Measurements from ENCODE around the gene PNP. TPM values are rescaled to one million over a fixed set of nuclear protein-coding genes. Genes with fewer than 3 reads are reported as not detected.

Gene PNP
- total and polyA plus RNA-seq, 4 donors: 15.5 to 119 (median 37.0) TPM

DNA sequence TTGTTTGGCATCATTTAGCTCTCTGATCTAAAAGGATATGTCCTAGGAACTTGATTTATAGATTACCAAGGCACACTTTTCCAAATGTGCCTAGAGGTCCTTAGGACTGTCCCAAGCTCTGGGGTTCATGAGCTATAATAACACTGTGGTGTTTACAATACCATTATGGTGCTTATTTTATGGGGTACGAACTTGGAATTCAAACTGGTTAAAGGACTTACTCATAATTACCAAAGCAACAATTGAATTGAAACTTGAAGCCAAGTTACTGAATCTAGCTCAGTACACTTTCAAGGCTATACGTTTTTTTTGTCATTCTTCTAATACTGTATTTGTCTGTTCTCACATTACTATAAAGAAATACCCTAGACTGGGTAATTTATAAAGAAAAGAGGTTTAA is 46.3 kb upstream of the PNP start:
- Histone ChIP-seq H3K36me3 (ENCODE audit: control insufficient read depth in 4 of 4, insufficient read depth in 4 of 4, low read length in 4 of 4) (no peaks in the 10 kb centered on the region), H3K27me3 (ENCODE audit: control insufficient read depth in 3 of 3, insufficient read depth in 3 of 3, low read length in 2 of 3) (no peaks in the 10 kb centered on the region), H3K9me3 (ENCODE audit: control insufficient read depth in 4 of 4, insufficient read depth in 3 of 4, low read length in 3 of 4) (no peaks in the 10 kb centered on the region), H3K4me1 (ENCODE audit: control insufficient read depth in 5 of 5, insufficient read depth in 5 of 5, low read length in 5 of 5) (no peaks in the 10 kb centered on the region), H3K27ac (ENCODE audit: low read depth in 1 of 2, low read length in 1 of 2) (no peak overlapping the region), H3K4me3 (no peak overlapping the region), H3K9ac (ENCODE audit: insufficient read depth in 1 of 2, low read length in 2 of 2) (no peak overlapping the region)
- ATAC-seq (ENCODE audit: insufficient read depth, low FRiP score): no peak
- TF ChIP-seq CTCF (IDR thresholded peaks at IDR 0.05; ENCODE audit: control extremely low read depth, extremely low read depth): no peak
- 31 to 73% methylated on average over 2 of the region's 2 CpGs for WGBS, 2 donors
- no peak for DNase-seq

DNA sequence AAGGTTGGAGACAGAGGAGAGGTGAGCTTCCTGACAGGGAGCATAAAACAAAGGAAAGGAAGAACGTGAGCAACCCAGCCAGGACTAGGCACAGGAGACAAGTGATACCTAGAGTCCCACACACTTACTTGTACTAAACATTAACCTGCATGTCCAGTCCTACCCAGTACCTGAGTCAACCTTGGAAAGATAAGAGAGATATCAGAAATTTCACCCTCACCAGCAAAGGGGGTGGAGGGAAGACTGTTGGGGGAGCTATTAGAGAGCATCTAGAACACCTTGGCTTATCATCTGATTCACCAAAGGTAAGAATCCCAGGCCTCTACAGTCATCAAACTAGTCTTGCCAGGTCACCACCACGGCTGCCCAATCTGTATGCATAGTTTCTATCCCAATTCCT is 44.4 kb upstream of the PNP start:
- DNase-seq (no peak), ATAC-seq (ENCODE audit: insufficient read depth, low FRiP score) (no peak)
- peaks cover 0 to 4% (median 0%) of the 10 kb centered on the region in 5 donors for H3K4me1 ChIP-seq (ENCODE audit: control insufficient read depth in 5 of 5, insufficient read depth in 5 of 5, low read length in 5 of 5)
- H3K9me3 ChIP-seq (ENCODE audit: control insufficient read depth in 4 of 4, insufficient read depth in 3 of 4, low read length in 3 of 4): no peaks in the 10 kb centered on the region
- whole genome bisulfite sequencing, 2 donors: 27 to 50% methylated on average over 2 of the region's 2 CpGs
- TF ChIP-seq CTCF (IDR thresholded peaks at IDR 0.05; ENCODE audit: control extremely low read depth, extremely low read depth): no peak
- no peaks in the 10 kb centered on the region for H3K27me3 ChIP-seq (ENCODE audit: control insufficient read depth in 3 of 3, insufficient read depth in 3 of 3, low read length in 2 of 3)
- no peak overlapping the region for H3K4me3 ChIP-seq
- H3K36me3 ChIP-seq (ENCODE audit: control insufficient read depth in 4 of 4, insufficient read depth in 4 of 4, low read length in 4 of 4): no peaks in the 10 kb centered on the region
- no peak overlapping the region for H3K27ac ChIP-seq (ENCODE audit: low read depth in 1 of 2, low read length in 1 of 2)
- H3K9ac ChIP-seq (ENCODE audit: insufficient read depth in 1 of 2, low read length in 2 of 2): no peak overlapping the region

DNA sequence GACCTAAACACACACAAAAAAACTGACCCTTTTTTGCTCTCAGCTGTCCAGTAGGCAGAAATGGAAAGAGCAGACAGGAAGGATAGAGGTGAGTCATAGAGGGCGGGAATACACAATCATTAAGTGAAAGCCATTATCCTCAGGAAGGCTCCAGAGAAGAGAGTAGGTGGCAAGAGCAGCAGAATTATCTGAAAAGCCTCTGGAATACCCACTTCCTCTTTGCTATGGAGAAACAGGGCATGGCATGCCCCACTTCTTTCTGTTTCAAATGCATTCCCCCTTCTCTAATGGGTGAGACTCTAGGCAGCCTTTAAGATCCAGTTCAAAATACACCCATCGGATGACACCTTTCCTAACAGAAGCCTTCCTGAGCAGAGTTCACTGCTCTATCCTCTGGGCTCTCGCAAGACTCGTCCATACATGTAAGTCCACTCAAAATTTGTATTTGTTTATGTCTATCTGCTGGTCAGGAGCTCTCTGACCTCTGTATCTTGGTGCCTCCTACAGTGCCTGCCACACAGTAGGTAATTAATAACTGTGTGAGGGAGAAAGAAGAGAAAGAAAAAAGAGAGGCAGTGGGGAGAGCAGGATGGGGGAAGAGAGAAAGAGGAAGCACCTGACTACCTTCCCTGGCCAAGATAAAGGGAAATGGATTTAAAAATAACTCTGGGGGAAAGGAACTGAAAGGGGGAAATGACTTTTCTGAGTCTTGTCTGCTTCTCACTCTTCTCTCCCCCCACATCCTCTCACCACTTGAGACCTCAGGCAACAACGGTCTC is 41.8 kb upstream of the PNP start:
- Histone ChIP-seq H3K36me3 (ENCODE audit: control insufficient read depth in 4 of 4, insufficient read depth in 4 of 4, low read length in 4 of 4) (no peaks in the 10 kb centered on the region), H3K27ac (ENCODE audit: low read depth in 1 of 2, low read length in 1 of 2) (peak overlapping the region in 1 of 2 donors; percentile 32), H3K27me3 (ENCODE audit: control insufficient read depth in 3 of 3, insufficient read depth in 3 of 3, low read length in 2 of 3) (no peaks in the 10 kb centered on the region), H3K9ac (ENCODE audit: insufficient read depth in 1 of 2, low read length in 2 of 2) (no peak overlapping the region), H3K4me3 (no peak overlapping the region), H3K9me3 (ENCODE audit: control insufficient read depth in 4 of 4, insufficient read depth in 3 of 4, low read length in 3 of 4) (no peaks in the 10 kb centered on the region), H3K4me1 (ENCODE audit: control insufficient read depth in 5 of 5, insufficient read depth in 5 of 5, low read length in 5 of 5) (peaks cover 0 to 9% (median 0%) of the 10 kb centered on the region in 5 donors)
- no peak for TF ChIP-seq CTCF (IDR thresholded peaks at IDR 0.05; ENCODE audit: control extremely low read depth, extremely low read depth)
- 22 to 44% methylated on average over 5 of the region's 5 CpGs for WGBS, 2 donors
- peak; percentile 71 for ATAC-seq (ENCODE audit: insufficient read depth, low FRiP score)
- no peak for DNase-seq

- DNase-seq (no peak), ATAC-seq (ENCODE audit: insufficient read depth, low FRiP score) (no peak)
- no peak for TF ChIP-seq CTCF (IDR thresholded peaks at IDR 0.05; ENCODE audit: control extremely low read depth, extremely low read depth)
- Histone ChIP-seq H3K9me3 (ENCODE audit: control insufficient read depth in 4 of 4, insufficient read depth in 3 of 4, low read length in 3 of 4) (no peaks in the 10 kb centered on the region), H3K4me1 (ENCODE audit: control insufficient read depth in 5 of 5, insufficient read depth in 5 of 5, low read length in 5 of 5) (peaks cover 0 to 9% (median 0%) of the 10 kb centered on the region in 5 donors), H3K4me3 (no peak overlapping the region), H3K27ac (ENCODE audit: low read depth in 1 of 2, low read length in 1 of 2) (peak overlapping the region in 1 of 2 donors; percentile 60), H3K36me3 (ENCODE audit: control insufficient read depth in 4 of 4, insufficient read depth in 4 of 4, low read length in 4 of 4) (no peaks in the 10 kb centered on the region), H3K27me3 (ENCODE audit: control insufficient read depth in 3 of 3, insufficient read depth in 3 of 3, low read length in 2 of 3) (no peaks in the 10 kb centered on the region), H3K9ac (ENCODE audit: insufficient read depth in 1 of 2, low read length in 2 of 2) (no peak overlapping the region)
- WGBS, 2 donors: 46 to 68% methylated on average over 5 of the region's 5 CpGs
Measured at GRCh38 chr14:20428010-20428365, 41.2 kb upstream of the PNP start.
